H1 (cell line): ENCODE data around the gene MAN2A1. TPM values are rescaled to one million over a fixed set of nuclear protein-coding genes. Genes with fewer than 3 reads are reported as not detected.

Experiments
- EGR1 ChIP-seq: IDR thresholded peaks from 2 replicates; pipeline ENCODE4 v1.6.1; 2011; ENCODE audit warnings: low read depth, low read length, borderline replicate concordance
- FOSL1 ChIP-seq: IDR thresholded peaks from 2 replicates; pipeline ENCODE4 v1.6.1; 2011; ENCODE audit warnings: mild to moderate bottlenecking, low read depth, low read length, moderate library complexity; ENCODE audit not compliant: insufficient read depth
- POLR2A ChIP-seq, 2 experiments: IDR thresholded peaks; 1 replicate in 1 of 2; 2 replicates in 1 of 2; pipeline ENCODE4 v1.6.1; 2011; ENCODE audit warnings: low read depth in 2 of 2, low read length in 2 of 2, mild to moderate bottlenecking in 2 of 2; ENCODE audit errors: control extremely low read depth in 1 of 2
- POU5F1 ChIP-seq: IDR thresholded peaks from 2 replicates; pipeline ENCODE4 v1.6.1; 2011; ENCODE audit warnings: low read depth, mild to moderate bottlenecking, low read length, moderate library complexity
- SIN3A ChIP-seq, 2 experiments: IDR thresholded peaks in 1 of 2; conservative IDR thresholded peaks in 1 of 2; 2 replicates each; pipeline ENCODE4 v1.6.1; 2011 to 2012; ENCODE audit warnings: low read length in 2 of 2, improper control_type of control experiment in 1 of 2, low read depth in 1 of 2, mild to moderate bottlenecking in 1 of 2
- TBP ChIP-seq: IDR thresholded peaks from 2 replicates; pipeline ENCODE4 v1.6.1; 2011; ENCODE audit warnings: low read depth, low read length, improper control_type of control experiment
- ZNF274 ChIP-seq: IDR thresholded peaks from 2 replicates; pipeline ENCODE4 v1.7.0; 2012; ENCODE audit warnings: low read length, borderline replicate concordance; ENCODE audit errors: extremely low read depth
- polyA plus RNA-seq, 7 experiments: library from polyadenylated mRNA; depleted of rRNA in 3 of 7; stranded (reverse) in 5 of 7; unstranded in 2 of 7; fragments of >200 nt in 5 of 7; fragments of 200-250 nt in 2 of 7; gene quantifications; 1 replicate in 5 of 7; 2 replicates in 1 of 7; 4 replicates in 1 of 7; pipeline versions ENCODE4 v1.2.1 to v1.2.3, GENCODE V29; 2011 to 2013; ENCODE audit warnings: missing spikeins in 2 of 7, mixed read lengths in 2 of 7
- total RNA-seq: library from RNA; stranded (reverse); fragmentation: NEBNext Ultra II Directional; extraction: Animal tissue kit (Norgen Biotek cat#: 25700); gene quantifications from 2 replicates; pipeline ENCODE4 v1.2.1, GENCODE V29; 2021
- TF ChIP-seq, protein P1 (sequence below): fragments of 300-600 bp; sonication (generic); IDR thresholded peaks from 2 replicates; pipeline ENCODE4 v1.7.1; 2012; ENCODE audit warnings: low read length, moderate library complexity, mild to moderate bottlenecking, inconsistent platforms; ENCODE audit not compliant: insufficient replicate concordance

MAN2A1 gene
- total and polyA plus RNA-seq, 2 of the 8 experiments (the other 6 are each of a cell fraction or from before 2014, with no cell fraction given) = 29.1 to 102 TPM

DNA sequence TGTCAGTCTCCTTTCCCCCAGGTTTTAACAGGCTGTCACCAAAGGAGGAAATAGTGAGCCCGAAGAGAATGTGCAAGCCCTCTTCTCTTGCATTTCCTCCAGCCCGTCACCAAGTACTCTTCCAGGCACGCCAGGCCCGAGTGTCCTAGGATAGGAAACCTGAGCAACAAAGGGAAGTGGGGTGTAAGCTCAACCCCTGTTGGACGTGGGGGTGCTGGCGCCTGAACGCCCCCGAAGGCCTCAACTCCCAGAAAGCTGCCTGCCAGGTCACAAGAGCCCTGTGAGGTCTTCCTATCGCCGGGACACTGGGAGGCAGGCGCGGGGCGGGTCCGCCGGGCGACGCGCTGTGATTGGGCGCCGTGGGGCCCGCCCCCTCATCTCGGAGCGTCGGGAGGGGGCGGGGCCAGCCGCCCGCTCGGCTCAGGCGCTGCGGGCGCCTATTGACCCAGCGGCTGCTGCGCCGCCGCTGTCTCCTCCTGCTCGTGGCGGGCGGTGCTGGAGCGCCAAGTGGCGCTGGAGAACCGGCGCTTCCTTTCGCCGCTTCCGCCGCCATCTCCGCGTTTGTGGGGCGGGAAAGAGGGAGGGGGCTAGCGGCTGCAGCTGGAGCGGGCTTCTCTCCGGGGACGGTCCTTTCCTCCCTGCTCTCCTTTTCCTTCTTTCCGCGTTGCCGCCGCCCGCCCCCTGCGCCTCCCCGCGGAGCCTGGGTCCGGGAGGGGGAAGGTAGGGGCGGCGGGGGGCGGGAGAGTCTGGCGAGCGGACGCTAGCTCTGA lies 572 bp upstream of the MAN2A1 start (continued):
- TF ChIP-seq, protein P1, sequence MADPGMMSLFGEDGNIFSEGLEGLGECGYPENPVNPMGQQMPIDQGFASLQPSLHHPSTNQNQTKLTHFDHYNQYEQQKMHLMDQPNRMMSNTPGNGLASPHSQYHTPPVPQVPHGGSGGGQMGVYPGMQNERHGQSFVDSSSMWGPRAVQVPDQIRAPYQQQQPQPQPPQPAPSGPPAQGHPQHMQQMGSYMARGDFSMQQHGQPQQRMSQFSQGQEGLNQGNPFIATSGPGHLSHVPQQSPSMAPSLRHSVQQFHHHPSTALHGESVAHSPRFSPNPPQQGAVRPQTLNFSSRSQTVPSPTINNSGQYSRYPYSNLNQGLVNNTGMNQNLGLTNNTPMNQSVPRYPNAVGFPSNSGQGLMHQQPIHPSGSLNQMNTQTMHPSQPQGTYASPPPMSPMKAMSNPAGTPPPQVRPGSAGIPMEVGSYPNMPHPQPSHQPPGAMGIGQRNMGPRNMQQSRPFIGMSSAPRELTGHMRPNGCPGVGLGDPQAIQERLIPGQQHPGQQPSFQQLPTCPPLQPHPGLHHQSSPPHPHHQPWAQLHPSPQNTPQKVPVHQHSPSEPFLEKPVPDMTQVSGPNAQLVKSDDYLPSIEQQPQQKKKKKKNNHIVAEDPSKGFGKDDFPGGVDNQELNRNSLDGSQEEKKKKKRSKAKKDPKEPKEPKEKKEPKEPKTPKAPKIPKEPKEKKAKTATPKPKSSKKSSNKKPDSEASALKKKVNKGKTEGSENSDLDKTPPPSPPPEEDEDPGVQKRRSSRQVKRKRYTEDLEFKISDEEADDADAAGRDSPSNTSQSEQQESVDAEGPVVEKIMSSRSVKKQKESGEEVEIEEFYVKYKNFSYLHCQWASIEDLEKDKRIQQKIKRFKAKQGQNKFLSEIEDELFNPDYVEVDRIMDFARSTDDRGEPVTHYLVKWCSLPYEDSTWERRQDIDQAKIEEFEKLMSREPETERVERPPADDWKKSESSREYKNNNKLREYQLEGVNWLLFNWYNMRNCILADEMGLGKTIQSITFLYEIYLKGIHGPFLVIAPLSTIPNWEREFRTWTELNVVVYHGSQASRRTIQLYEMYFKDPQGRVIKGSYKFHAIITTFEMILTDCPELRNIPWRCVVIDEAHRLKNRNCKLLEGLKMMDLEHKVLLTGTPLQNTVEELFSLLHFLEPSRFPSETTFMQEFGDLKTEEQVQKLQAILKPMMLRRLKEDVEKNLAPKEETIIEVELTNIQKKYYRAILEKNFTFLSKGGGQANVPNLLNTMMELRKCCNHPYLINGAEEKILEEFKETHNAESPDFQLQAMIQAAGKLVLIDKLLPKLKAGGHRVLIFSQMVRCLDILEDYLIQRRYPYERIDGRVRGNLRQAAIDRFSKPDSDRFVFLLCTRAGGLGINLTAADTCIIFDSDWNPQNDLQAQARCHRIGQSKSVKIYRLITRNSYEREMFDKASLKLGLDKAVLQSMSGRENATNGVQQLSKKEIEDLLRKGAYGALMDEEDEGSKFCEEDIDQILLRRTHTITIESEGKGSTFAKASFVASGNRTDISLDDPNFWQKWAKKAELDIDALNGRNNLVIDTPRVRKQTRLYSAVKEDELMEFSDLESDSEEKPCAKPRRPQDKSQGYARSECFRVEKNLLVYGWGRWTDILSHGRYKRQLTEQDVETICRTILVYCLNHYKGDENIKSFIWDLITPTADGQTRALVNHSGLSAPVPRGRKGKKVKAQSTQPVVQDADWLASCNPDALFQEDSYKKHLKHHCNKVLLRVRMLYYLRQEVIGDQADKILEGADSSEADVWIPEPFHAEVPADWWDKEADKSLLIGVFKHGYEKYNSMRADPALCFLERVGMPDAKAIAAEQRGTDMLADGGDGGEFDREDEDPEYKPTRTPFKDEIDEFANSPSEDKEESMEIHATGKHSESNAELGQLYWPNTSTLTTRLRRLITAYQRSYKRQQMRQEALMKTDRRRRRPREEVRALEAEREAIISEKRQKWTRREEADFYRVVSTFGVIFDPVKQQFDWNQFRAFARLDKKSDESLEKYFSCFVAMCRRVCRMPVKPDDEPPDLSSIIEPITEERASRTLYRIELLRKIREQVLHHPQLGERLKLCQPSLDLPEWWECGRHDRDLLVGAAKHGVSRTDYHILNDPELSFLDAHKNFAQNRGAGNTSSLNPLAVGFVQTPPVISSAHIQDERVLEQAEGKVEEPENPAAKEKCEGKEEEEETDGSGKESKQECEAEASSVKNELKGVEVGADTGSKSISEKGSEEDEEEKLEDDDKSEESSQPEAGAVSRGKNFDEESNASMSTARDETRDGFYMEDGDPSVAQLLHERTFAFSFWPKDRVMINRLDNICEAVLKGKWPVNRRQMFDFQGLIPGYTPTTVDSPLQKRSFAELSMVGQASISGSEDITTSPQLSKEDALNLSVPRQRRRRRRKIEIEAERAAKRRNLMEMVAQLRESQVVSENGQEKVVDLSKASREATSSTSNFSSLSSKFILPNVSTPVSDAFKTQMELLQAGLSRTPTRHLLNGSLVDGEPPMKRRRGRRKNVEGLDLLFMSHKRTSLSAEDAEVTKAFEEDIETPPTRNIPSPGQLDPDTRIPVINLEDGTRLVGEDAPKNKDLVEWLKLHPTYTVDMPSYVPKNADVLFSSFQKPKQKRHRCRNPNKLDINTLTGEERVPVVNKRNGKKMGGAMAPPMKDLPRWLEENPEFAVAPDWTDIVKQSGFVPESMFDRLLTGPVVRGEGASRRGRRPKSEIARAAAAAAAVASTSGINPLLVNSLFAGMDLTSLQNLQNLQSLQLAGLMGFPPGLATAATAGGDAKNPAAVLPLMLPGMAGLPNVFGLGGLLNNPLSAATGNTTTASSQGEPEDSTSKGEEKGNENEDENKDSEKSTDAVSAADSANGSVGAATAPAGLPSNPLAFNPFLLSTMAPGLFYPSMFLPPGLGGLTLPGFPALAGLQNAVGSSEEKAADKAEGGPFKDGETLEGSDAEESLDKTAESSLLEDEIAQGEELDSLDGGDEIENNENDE = no peak
- TF ChIP-seq POU5F1 (no peak), EGR1 (peak; percentile 54; the same call in 1 of the 2 replicates), SIN3A (conservative IDR thresholded peaks at IDR 0.05 in 1 of 2, IDR thresholded peaks at IDR 0.05 in 1 of 2; ENCODE audit: low read depth in 1 of 2, low read length in 2 of 2) (peak in 1 of 2 experiments; percentile 51; a peak in 1 of 4 replicates), POLR2A (IDR thresholded peaks at IDR 0.05; ENCODE audit: control extremely low read depth in 1 of 2, low read depth in 2 of 2, low read length in 2 of 2) (peak; percentile 82 to 88), FOSL1 (no peak), TBP (peak; percentile 60; the same call in 1 of the 2 replicates), ZNF274 (no peak)
